ENCODE data around the gene SELENOK.

SELENOK gene

DNA sequence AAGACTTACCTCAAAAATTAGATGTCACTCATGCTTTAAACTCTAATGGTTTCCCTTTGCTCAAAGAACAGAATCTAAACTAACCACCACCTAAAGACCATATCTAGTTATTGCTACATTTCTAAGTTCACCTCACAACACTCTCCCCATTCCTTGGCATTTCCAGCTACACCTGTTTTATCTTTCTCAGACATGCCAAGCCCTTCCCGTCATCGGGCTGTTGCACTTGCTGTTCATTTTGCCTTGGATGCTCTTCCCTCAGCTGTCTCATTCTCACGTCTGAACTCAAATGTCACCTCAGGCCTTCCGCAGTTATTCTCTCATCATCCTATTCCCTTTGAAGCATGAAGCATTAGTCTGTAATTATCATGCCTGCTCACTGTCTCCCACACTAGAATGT is 8.7 kb downstream of the SELENOK start:
- no peak for DNase-seq (ENCODE audit: low spot score)

DNA sequence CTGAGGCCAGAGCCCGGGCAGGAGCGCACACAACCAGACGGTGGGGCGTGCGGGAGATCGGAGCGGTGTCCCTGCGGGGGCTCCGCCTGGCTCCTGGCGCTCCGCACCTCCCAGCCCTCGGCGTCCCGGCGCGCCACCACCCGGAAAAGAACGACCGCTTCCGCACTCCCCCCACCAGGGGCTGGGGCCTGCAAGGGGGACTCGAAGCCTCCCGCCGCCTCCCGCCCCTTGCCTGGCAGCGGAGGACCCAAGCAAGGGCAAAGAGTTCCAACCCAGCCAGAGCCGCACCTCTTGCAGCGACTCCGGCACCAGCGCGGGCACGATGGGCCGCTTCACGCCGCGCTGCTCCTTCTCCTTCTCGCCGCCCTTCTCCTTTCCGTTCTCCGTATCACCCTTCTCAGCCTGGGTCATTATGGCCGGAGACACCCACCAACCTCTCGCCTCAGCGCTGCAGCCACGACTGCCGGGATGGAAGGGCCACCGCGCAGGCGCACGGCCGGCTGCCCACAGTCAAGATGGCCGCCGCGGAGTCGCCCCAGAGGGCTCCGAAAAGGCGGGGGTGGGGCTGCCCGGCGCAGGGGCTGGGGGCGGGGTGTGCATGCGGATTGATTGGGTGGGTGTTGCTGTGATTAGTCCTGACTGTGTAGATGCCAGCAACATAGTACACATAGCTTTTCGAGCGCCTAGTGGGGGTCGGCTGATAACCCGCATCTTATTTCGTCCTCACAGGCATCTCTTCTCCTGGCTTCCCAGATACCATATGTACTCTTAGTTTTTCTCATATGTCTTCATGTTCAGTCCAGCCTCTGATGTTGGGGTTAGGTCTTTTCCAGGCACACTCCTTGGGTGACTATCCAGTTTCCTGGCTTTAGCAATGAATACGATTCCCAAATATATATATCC is 9.7 kb downstream of the SELENOK start, which contains the start of gene ACTR8:
Gene ACTR8, minus strand, starts transcription at position 462 of the 903 bp plus-strand sequence. Its CDS starts 51 bp downstream, at position 411.
- peak; percentile 84 for DNase-seq (ENCODE audit: low spot score)

DNA sequence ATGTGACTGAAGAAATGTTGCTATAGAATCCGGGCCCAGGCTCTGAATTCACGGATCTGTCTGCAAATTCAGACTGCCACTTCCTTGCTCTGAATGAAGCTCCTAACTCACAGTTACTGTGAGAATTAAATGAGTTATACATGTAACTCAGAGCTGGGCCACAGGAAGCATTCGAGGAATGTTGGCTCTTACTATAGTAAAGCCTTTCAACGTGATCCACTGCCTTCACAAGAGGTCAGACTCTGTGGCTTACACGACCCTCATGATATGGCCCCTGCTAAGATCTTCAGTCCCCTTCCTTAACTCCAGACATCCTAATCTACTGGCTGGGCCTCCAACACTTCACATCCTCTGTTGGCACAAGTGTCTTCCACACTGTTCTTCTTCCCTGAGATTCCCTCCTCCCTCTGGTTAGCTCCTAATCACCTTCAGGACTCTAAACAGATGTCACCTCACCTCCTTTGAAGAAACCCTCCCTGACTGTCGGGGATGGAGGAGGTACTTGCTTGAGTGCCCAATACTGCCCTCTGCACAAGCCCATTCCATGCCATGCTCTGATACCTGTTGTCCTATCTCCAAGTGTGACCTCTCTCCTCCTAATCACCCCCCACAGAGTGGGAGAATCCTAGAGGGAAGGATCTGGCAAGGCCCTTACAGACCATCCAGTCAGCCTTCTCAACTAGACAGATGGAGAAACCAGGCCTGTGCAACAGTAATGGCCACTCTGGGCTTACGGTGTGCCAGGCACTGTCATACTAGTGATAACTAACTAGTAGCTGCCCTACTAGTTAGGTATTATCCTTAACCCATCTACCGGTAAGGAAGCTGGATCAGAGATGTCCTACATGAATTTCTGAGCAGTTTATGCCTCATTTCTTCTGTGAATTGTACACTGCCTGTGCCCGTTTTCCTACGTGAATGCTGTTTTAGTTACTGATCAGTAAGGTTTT is 11.0 kb downstream of the SELENOK start:
- DNase-seq (ENCODE audit: low spot score), result no peak

DNA sequence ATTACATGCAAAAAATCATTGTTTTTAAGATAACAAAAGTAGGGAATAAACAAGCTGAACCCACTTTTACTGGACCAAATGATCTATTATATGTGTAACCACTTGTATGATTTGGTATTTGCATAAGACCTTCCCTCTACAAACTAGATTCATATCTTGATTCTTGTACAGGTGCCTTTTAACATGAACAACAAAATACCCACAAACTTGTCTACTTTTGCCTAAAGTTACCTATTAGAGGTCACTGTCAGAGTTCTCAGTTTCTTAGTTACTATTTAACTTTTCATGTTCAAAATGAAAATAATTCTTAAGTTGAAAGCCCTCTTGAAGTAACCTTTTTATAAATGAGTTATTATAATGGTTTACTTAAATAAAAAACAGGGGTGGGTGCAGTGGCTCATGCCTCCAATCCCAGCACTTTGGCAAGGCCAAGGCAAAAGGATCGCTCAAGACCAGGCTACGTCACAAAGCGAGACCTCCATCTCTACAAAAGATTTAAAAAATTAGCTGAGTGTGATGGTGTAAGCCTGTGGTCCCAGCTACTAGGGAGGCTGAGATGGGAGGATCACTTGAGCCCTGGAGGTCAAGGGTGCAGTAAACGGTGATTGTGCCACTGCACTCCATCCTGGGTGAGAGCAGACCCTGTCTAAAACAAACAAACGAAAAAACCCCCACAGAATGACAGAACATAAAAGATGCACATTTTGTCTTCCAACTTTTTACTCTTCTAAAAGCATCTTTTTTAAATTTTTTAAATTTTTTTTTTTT is 25.7 kb downstream of the SELENOK start:
- no peak for DNase-seq (ENCODE audit: low spot score)

- no peak for DNase-seq (ENCODE audit: low spot score)
These were observed 28.5 kb downstream of the SELENOK start for GRCh38 chr3:53863145-53863544.

GRCh38 chr3:53862241-53862640 is 29.4 kb downstream of the SELENOK start:
- DNase-seq (ENCODE audit: low spot score), result no peak

GRCh38 chr3:53860196-53860595 is 31.5 kb downstream of the SELENOK start:
- no peak for DNase-seq (ENCODE audit: low spot score)

- no peak for DNase-seq (ENCODE audit: low spot score)
These were observed 32.5 kb downstream of the SELENOK start for GRCh38 chr3:53859178-53859577.

GRCh38 chr3:53858096-53858741 is 33.4 kb downstream of the SELENOK start:
- DNase-seq (ENCODE audit: low spot score), result no peak

- DNase-seq (ENCODE audit: low spot score), result no peak
These were observed 34.7 kb downstream of the SELENOK start for GRCh38 chr3:53856964-53857363.

- DNase-seq (ENCODE audit: low spot score), result no peak
These were observed 40.8 kb downstream of the SELENOK start for GRCh38 chr3:53850895-53851294.

DNA sequence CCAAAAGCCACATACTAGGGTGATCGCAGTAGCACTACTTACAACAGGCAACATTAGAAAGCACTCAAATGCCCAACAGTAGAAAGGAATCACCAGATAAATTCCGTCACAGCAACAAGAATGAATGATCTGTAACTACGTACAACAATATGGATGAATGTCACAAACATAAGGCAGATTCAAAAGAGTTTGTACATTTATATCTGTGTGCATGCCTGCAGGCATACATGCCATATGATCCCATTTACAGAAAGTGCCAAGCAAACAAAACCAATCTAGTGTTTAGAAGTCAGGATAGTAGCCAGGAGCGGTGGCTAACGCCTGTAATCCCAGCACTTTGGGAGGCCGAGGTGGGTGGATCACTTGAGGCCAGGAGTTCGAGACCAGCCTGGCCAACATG is 41.7 kb downstream of the SELENOK start:
- no peak for DNase-seq (ENCODE audit: low spot score)

GRCh38 chr3:53846851-53847155 is 44.9 kb downstream of the SELENOK start:
- no peak for DNase-seq (ENCODE audit: low spot score)

GRCh38 chr3:53846134-53846850 is 45.4 kb downstream of the SELENOK start, which contains the start of the genes CHDH and IL17RB:
TSS of gene CHDH (minus strand) at chr3:53846419. CDS start at chr3:53824008, 22,411 bp downstream.
TSS of gene IL17RB (plus strand) at chr3:53846568. CDS start at chr3:53846589, 21 bp downstream.
- DNase-seq (ENCODE audit: low spot score), result peak; percentile 85

DNA sequence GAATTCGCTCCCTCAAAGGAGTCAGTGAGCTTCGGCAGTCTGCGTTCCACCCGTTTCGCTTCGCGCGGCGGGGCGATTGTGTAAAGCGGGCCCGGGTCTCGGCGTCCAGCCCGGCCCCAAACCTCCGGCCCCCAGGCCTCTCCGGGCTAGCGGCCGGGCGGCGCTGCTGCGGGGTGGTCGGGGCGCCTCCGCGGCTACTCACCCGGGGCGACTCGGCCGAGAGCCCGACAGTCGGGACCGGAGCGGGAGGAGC is 45.9 kb downstream of the SELENOK start:
- no peak for DNase-seq (ENCODE audit: low spot score)

- peak; percentile 52 for DNase-seq (ENCODE audit: low spot score)
These were observed 46.4 kb downstream of the SELENOK start for GRCh38 chr3:53845103-53845880.

- no peak for DNase-seq (ENCODE audit: low spot score)
These were observed 47.2 kb downstream of the SELENOK start for GRCh38 chr3:53844262-53845102.

GRCh38 chr3:53843195-53844177 is 48.2 kb downstream of the SELENOK start:
- no peak for DNase-seq (ENCODE audit: low spot score)
